NB4 (cell line): ENCODE results near the gene CPA1.
A peak's percentile ranks its signal among the peaks of the same experiment; 100 is the strongest.

Experiments used
- DNase-seq: peaks from one replicate; pipeline ENCODE4 v3.0.0; 2010; ENCODE audit warnings: low read depth
- H3K4me3 ChIP-seq: one replicate; pipeline ENCODE4 v1.5.1; 2011; ENCODE audit warnings: mild to moderate bottlenecking, low read depth, low read length, moderate library complexity
- CTCF ChIP-seq: IDR thresholded peaks from one replicate; pipeline ENCODE4 v1.5.1; 2012; ENCODE audit warnings: low read depth, low read length
- MAX ChIP-seq: IDR thresholded peaks from 2 replicates; pipeline ENCODE4 v1.6.1; 2011; ENCODE audit warnings: low read depth, low read length
- MYC ChIP-seq: IDR thresholded peaks from 2 replicates; pipeline ENCODE4 v1.6.1; 2011; ENCODE audit warnings: low read depth, low read length
- POLR2A ChIP-seq: IDR thresholded peaks from 2 replicates; pipeline ENCODE4 v1.6.1; 2011; ENCODE audit warnings: mild to moderate bottlenecking; ENCODE audit not compliant: insufficient read length; ENCODE audit errors: extremely low read depth

The CPA1 gene

GRCh38 chr7:130367088-130367755 is 13.1 kb upstream of the CPA1 start:
- TF ChIP-seq POLR2A (no peak), MAX (no peak), MYC (no peak), CTCF (no peak)
- no peak for DNase-seq

GRCh38 chr7:130367836-130368746 is 12.2 kb upstream of the CPA1 start:
- TF ChIP-seq POLR2A, result no peak
- no peak for TF ChIP-seq MYC
- TF ChIP-seq CTCF, result no peak
- no peak for TF ChIP-seq MAX
- DNase-seq, result no peak
- no peak overlapping the region for H3K4me3 ChIP-seq

More at GRCh38 chr7:130367088-130367755, 13.1 kb upstream of the CPA1 start:
- H3K4me3 ChIP-seq, result no peak overlapping the region

DNA sequence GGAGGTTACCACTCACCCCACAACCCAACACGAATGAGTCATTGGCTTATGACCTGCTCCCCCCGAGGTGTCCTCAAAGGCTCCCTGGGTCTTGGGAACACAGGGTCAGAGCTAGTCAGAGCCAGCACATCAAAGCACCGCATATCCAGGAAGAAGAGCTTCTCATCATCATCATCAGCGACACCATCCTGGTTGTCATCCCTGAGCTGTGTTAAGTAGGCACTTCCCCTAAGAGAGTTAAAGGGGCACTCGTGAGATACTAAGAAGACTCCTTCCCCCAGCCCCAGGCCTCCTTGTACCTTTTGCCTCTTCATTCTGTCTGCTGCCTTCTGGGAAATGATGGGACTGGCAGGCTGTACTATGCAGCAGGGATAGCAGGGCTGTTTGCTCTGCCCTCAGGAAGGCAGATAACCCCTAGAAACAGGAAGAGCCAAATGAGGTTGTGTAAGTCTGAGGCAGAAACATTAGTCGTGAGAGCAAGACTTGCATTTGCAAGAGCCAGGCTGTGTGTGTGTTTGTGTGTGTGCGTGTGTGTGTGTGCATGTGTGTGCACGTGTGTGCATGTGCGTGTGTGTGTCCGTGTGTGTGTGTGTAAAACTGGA is 11.1 kb upstream of the CPA1 start:
- TF ChIP-seq POLR2A, result no peak
- TF ChIP-seq MAX, result peak; percentile 55
- TF ChIP-seq CTCF, result no peak
- no peak for TF ChIP-seq MYC
- DNase-seq, result peak; percentile 85
- no peak overlapping the region for H3K4me3 ChIP-seq

DNA sequence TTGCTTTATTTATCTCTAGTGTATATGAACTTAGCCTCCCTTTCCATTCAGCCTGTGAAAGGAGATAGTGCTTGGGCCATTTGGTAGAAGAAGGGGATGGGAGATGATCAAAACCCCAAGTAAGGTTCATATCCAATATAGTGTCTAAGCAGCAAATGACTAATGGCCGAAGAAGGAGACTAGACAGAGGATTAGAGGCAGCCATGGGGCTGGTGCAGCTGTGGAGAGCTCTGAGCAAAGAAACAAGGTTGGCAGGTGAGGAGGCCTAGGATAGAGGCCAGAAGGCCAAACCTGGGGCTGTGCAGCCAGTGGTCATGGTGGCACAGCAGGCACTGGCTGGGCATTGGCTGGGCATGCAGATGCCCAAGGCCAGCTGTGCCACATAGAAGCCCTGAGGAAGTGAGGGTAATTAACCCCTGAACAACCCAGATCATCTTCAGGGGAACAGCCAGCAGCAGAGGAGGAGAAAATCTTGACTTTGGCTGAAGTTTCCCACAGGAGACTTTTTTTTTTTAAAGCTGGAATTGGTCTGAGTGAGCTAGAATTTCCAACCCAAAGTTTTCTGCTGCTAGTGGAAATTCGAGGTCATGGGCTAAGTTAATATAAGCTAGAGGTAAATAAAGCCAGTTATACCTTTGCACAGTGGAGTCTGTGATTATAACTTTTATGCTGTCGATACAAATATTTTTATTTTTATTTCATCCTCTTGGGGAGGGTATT is 10.3 kb upstream of the CPA1 start:
- DNase-seq, result no peak
- no peak overlapping the region for H3K4me3 ChIP-seq
- TF ChIP-seq CTCF, result no peak
- TF ChIP-seq POLR2A, result no peak
- no peak for TF ChIP-seq MAX
- TF ChIP-seq MYC, result no peak

- no peak for DNase-seq
- no peak for TF ChIP-seq MAX
- TF ChIP-seq POLR2A, result no peak
- TF ChIP-seq CTCF, result no peak
- TF ChIP-seq MYC, result no peak
- no peak overlapping the region for H3K4me3 ChIP-seq
Observed at GRCh38 chr7:130371046-130371445, 9.2 kb upstream of the CPA1 start.
